ENCODE measurements around the gene MAML3.

The MAML3 gene

GRCh38 chr4:139865537-139865936 is 288.4 kb downstream of the MAML3 start:
- DNase-seq (ENCODE audit: low read depth), result no peak

- no peak for DNase-seq (ENCODE audit: low read depth)
These were observed 290.5 kb downstream of the MAML3 start for GRCh38 chr4:139863531-139863930.

DNA sequence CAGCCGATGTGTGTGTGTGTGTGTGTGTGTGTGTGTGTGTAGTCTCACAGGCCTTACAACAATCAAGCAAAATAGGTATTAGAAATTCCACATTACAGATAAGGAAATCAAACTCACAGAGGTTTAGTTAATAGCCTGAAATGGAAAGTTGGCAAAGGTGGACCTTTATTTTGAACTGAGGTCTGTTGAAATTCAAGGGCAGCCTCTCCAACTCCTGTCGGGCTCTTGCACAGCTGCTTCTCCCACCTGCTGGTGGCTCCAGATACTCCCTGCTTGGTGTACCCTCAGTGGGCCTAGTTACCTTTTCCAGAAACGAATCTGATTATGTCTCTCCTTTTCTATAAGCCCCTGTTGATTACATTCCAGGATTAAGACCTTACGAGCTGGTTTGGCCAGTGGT is 292.5 kb downstream of the MAML3 start:
- DNase-seq (ENCODE audit: low read depth), result no peak

DNA sequence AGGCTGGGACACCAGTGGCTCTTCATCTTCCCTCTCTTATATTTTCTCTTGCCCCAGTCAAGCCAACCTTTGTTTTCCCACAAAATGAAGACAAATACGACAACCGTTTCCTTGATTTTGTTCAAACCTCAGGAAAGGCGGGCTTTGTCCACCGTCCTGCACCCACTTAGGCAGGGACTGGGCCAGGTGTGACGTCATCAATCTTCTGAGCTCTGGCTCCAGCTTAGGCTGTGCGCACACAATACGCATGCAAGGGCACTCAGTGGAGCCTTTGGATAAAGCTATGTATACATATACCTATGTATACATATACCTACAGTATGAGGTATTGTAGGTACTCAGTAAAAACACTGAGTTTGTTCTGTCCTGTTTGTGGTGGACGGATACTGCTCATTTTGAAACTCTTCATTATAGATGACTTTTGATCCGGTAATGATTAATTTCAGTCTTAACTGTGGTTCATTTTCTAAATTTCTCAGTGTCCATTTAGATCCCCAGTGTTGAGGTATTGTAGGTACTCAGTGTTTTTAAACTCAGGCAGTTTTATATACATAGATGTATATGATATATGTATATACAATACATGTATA is 293.5 kb downstream of the MAML3 start:
- DNase-seq (ENCODE audit: low read depth), result no peak

DNA sequence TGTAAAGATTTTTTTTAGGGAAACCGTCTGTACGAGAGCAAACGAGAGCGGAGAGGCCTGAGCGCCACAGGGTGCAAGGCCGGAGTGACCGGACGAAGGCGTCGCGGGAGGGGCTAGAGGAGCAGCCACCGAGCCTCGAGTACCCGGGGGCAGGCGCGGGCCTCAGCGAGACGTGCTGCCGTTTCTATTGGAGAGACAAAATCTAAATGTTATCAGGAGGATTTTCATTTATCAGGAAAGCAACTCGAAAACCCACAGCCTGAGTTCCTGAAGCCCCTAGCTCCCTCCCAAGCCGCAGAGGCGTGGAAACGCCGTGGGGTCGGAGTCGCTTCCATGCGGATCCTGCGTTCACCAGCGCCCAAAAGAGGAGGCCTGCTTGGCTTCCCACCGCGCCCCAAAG is 294.1 kb downstream of the MAML3 start:
- DNase-seq (ENCODE audit: low read depth), result no peak

- no peak for DNase-seq (ENCODE audit: low read depth)
These were observed 295.4 kb downstream of the MAML3 start for GRCh38 chr4:139858436-139859205.

DNA sequence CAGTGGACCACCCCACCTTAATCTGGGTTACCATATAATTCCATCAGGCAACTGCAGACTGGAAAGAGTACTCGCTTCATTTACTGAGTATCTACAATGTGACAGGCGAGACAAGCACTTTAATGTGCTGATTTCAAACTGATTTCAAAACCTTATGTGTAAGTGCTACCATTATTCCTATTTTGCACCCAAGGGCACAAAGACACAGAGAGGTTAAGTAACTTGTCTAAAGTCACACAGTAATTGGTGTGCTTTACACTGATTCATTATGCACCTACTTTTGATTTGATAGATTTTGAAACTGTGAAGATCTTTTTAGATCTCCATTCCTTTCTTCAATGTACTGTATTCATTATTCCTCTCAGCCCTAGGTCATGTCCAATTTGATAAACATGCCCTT is 296.0 kb downstream of the MAML3 start:
- no peak for DNase-seq (ENCODE audit: low read depth)

- DNase-seq (ENCODE audit: low read depth), result no peak
These were observed 297.0 kb downstream of the MAML3 start for GRCh38 chr4:139857021-139857420.

- DNase-seq (ENCODE audit: low read depth), result no peak
These were observed 299.1 kb downstream of the MAML3 start for GRCh38 chr4:139854668-139855403.

DNA sequence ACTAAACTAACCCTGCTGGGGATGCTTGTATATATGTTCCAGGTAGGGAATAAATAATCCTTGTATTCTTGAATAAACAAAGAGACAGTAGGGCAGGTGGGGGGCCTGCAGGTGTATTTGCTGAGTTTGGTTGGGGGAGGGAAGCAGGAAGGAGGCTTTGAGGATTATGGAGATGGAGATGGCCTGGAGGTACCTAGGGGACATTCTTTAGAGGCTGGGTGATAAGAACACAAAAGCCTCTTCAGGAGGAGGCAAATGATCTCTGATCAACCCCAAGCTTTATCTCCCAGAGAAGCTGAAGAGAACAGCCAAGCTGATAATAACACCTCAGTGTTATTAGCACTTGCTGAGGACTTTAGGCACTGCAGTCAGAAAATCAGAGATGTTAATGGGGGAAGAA is 300.7 kb downstream of the MAML3 start:
- DNase-seq (ENCODE audit: low read depth), result no peak

DNA sequence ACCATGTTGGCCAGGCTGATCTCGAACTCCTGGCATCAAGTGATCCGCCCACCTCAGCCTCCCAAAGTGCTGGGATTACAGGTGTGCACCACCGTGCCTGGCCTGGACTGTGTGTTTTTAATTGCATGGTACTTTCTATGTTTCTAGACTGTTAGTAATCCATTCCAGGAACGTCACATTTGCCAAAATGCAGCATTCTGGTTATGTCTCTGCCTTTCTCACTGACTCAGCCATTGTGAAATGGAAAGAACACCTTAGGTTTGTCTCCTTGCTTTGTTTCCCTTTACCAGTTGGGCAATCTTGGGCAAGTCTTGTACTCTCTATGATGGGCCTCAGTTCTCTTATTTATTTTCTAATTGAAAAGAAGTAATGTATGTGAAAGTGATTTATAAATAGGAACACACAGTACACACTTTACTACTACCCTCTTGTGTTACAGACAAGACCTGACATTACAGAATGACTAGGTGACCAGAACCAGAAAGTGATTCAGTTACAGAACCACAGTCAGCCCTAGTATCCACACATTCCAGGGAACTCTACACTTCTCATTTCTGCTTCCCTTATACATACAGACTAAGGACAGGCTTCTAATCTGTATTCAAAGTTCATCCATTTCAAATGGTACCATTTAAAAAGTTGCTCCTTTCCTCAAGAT is 301.2 kb downstream of the MAML3 start:
- DNase-seq (ENCODE audit: low read depth), result no peak

GRCh38 chr4:139851639-139852038 is 302.3 kb downstream of the MAML3 start:
- DNase-seq (ENCODE audit: low read depth), result no peak

GRCh38 chr4:139851133-139851532 is 302.9 kb downstream of the MAML3 start:
- DNase-seq (ENCODE audit: low read depth), result no peak

- no peak for DNase-seq (ENCODE audit: low read depth)
These were observed 304.8 kb downstream of the MAML3 start for GRCh38 chr4:139849219-139849618.

DNA sequence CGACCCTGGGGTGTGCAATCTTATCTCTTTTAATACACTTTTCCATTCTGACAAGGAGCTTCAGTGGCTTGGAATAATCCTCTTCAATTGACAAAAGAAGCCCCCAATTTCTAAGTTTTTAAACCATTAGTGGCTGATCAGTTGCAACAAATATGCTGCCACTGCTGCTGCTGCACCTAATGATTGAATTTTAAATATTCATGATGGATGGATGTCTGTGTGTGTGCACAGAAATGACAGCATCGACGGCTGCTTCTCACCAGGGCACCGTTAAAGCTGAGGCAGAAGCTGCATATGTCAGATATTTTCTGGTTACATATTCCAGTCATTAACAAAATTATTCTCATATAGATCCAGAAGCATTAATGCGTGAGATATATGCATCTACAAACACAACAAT is 306.0 kb downstream of the MAML3 start:
- DNase-seq (ENCODE audit: low read depth), result no peak

DNA sequence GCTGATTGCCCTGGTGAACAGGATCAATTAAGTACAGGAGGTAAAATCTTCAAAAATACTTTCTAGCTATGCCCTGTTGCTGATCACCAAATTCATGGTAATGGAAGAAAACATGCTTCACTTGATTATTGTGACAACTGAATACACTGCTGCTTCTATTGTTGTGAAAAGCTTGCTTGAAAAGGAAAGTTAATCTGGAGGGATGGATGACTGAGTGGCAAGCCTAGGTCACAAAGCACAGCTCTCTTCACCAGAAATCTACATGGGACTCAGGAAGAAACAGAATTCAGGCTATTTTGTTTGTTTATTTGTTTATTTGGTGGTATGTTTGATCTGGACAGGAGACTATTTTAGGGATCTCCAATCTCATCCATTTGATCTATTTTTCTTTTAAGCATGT is 306.4 kb downstream of the MAML3 start:
- DNase-seq (ENCODE audit: low read depth), result no peak

GRCh38 chr4:139846766-139847165 is 307.2 kb downstream of the MAML3 start:
- no peak for DNase-seq (ENCODE audit: low read depth)

- no peak for DNase-seq (ENCODE audit: low read depth)
These were observed 308.4 kb downstream of the MAML3 start for GRCh38 chr4:139845453-139846093.

DNA sequence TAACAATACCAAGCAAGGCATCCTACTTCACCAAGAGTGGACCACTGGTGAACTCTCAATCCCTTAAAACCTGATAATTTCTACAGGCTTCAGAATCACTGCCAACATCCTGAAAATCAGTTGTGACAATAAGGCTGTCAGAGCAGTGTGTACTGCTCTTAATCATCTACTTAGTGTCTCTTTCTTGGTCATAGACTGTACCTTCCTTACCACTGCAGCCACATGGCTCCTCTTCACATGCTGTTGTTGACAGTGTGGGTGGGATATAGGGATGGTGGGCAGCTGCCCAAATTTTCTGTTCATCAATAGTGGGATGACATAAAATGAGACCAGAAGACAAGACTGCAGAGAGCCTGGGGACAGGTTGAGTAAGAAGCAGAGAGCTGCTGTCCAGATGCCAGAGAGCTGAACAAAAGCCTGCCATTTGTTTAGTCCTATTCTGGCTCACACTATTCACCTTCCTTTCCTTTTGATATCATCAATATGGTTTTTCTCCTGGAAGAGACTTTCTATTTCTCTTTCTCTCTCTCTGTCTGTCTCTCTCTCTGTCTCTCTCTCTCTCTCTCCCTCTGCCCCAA is 309.4 kb downstream of the MAML3 start:
- no peak for DNase-seq (ENCODE audit: low read depth)

GRCh38 chr4:139844057-139844456 is 309.9 kb downstream of the MAML3 start:
- DNase-seq (ENCODE audit: low read depth), result no peak

DNA sequence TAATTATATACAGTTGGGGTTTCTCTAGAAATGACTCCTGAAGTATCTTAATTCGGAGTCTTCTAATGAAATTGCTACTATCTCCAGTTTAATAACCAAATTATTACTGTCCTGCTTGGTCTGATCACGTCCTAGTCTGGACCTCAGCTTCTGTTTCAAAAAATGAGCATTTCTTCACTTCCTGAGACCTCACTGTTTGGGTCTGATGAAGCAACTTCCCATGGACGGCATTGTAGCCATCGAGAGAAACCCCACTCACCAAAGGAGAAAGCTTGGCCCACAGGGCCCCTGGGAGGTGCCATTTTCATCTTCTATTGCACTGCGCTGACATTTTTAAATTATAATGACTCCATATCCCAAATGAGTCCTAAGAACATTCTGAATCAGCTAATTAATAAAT is 310.3 kb downstream of the MAML3 start:
- no peak for DNase-seq (ENCODE audit: low read depth)

All from GM04503 (cell line).